Tibial nerve (tissue), 4 donors: ENCODE measurements around the gene ISM1. TPM values are rescaled to one million over a fixed set of nuclear protein-coding genes. Genes with fewer than 3 reads are reported as not detected.

Source experiments
- DNase-seq, 2 donors: peaks; one replicate each; pipeline ENCODE4 v3.0.0-alpha.2; 2019; ENCODE audit warnings: low spot score in 2 of 2
- H3K27ac ChIP-seq, 4 donors: fragments of 200-600 bp; sonication (generic) in 3 of 4; one replicate each; pipeline ENCODE4 v1.5.1; 2017 to 2019; ENCODE audit warnings: mild to moderate bottlenecking in 1 of 4
- H3K27me3 ChIP-seq, 2 donors: fragments of 200-600 bp; sonication (generic) in 1 of 2; one replicate each; pipeline versions ENCODE4 v1.5.1 to v1.6.0; 2017 to 2019
- H3K36me3 ChIP-seq, 3 donors: fragments of 200-600 bp; sonication (generic); one replicate each; pipeline ENCODE4 v1.5.1; 2018 to 2019
- H3K4me1 ChIP-seq, 4 donors: fragments of 200-600 bp; sonication (generic) in 3 of 4; one replicate each; pipeline ENCODE4 v1.5.1; 2017 to 2019
- H3K4me3 ChIP-seq, 4 donors: fragments of 200-600 bp; sonication (generic) in 3 of 4; one replicate each; pipeline ENCODE4 v1.5.1; 2017 to 2019; ENCODE audit warnings: mild to moderate bottlenecking in 1 of 4, moderate library complexity in 1 of 4
- H3K9me3 ChIP-seq, 4 donors: fragments of 200-600 bp; sonication (generic) in 3 of 4; one replicate each; pipeline ENCODE4 v1.5.1; 2017 to 2019
- CTCF ChIP-seq, 5 experiments: fragments of 200-600 bp in 3 of 5; fragments of 450-650 bp in 2 of 5; sonication (generic) in 3 of 5; IDR thresholded peaks; one replicate each; pipeline ENCODE4 v1.5.1; 2016 to 2019; ENCODE audit warnings: antibody characterized with exemption in 5 of 5, mild to moderate bottlenecking in 3 of 5, moderate library complexity in 2 of 5
- EP300 ChIP-seq, 2 donors: sonication (generic); formaldehyde crosslinking; IDR thresholded peaks; one replicate each; pipeline ENCODE4 v1.6.1; 2017; ENCODE audit warnings: antibody characterized with exemption in 2 of 2, mild to moderate bottlenecking in 1 of 2
- POLR2A ChIP-seq, 2 donors: fragments of 450-650 bp; IDR thresholded peaks; one replicate each; pipeline ENCODE4 v1.6.1; 2017; ENCODE audit warnings: antibody characterized with exemption in 2 of 2, mild to moderate bottlenecking in 2 of 2, moderate library complexity in 2 of 2
- WGBS, 2 donors: methylation state at CpG; one replicate each; pipeline ENCODE4 v1.1.5; 2018; 5-methylcytosine and 5-hydroxymethylcytosine counted together
- total RNA-seq, 4 donors: library from RNA; depleted of rRNA; stranded (reverse); fragments of >200 nt; gene quantifications; one replicate each; pipeline ENCODE4 v1.1.0, GENCODE V29; 2016

ISM1 gene
- total RNA-seq, 4 donors from 2014 or later: 19.3 to 47.3 (median 24.7) TPM

- DNase-seq: no peak
- no peak overlapping the region for H3K27ac ChIP-seq
Observed at GRCh38 chr20:13249118-13249797, 28.2 kb downstream of the ISM1 start.

GRCh38 chr20:13249798-13250170 lies 28.7 kb downstream of the ISM1 start:
- H3K27me3 ChIP-seq: no peaks in the 10 kb centered on the region
- H3K36me3 ChIP-seq: no peaks in the 10 kb centered on the region
- TF ChIP-seq POLR2A (IDR thresholded peaks at IDR 0.05): no peak
- no peak for TF ChIP-seq EP300 (IDR thresholded peaks at IDR 0.05)
- TF ChIP-seq CTCF (IDR thresholded peaks at IDR 0.05): no peak
- H3K4me1 ChIP-seq: no peaks in the 10 kb centered on the region
- H3K9me3 ChIP-seq: no peaks in the 10 kb centered on the region
- no peak overlapping the region for H3K4me3 ChIP-seq
- WGBS, 2 donors: 64 to 77% methylated on average over 4 of the region's 4 CpGs
- H3K27ac ChIP-seq: no peak overlapping the region
- no peak for DNase-seq

More at GRCh38 chr20:13249118-13249797, 28.2 kb downstream of the ISM1 start:
- no peak for TF ChIP-seq CTCF (IDR thresholded peaks at IDR 0.05)
- no peak for TF ChIP-seq EP300 (IDR thresholded peaks at IDR 0.05)
- TF ChIP-seq POLR2A (IDR thresholded peaks at IDR 0.05): no peak
- no peak overlapping the region for H3K4me3 ChIP-seq
- H3K36me3 ChIP-seq: no peaks in the 10 kb centered on the region
- H3K4me1 ChIP-seq: no peaks in the 10 kb centered on the region
- H3K9me3 ChIP-seq: no peaks in the 10 kb centered on the region
- WGBS, 2 donors: 78 to 80% methylated on average over 13 of the region's 13 CpGs
- no peaks in the 10 kb centered on the region for H3K27me3 ChIP-seq

- no peak overlapping the region for H3K4me3 ChIP-seq
- no peak overlapping the region for H3K27ac ChIP-seq
- DNase-seq: no peak
- H3K4me1 ChIP-seq: no peaks in the 10 kb centered on the region
- TF ChIP-seq CTCF (IDR thresholded peaks at IDR 0.05) (no peak), EP300 (IDR thresholded peaks at IDR 0.05) (no peak)
- no peaks in the 10 kb centered on the region for H3K27me3 ChIP-seq
- no peaks in the 10 kb centered on the region for H3K9me3 ChIP-seq
- no peaks in the 10 kb centered on the region for H3K36me3 ChIP-seq
- 87 to 90% methylated on average over 6 of the region's 6 CpGs for WGBS, 2 donors
Observed at GRCh38 chr20:13250251-13250650, 29.2 kb downstream of the ISM1 start.

GRCh38 chr20:13251106-13251903 lies 30.2 kb downstream of the ISM1 start:
- no peak for TF ChIP-seq POLR2A (IDR thresholded peaks at IDR 0.05)
- TF ChIP-seq EP300 (IDR thresholded peaks at IDR 0.05): peak in 1 of 2 donors; percentile 27
- no peak overlapping the region for H3K27ac ChIP-seq

GRCh38 chr20:13251904-13252297 lies 30.8 kb downstream of the ISM1 start:
- Histone ChIP-seq H3K9me3 (no peaks in the 10 kb centered on the region), H3K27me3 (no peaks in the 10 kb centered on the region), H3K4me3 (no peak overlapping the region), H3K36me3 (no peaks in the 10 kb centered on the region), H3K27ac (no peak overlapping the region), H3K4me1 (no peaks in the 10 kb centered on the region)
- WGBS, 2 donors: 57 to 65% methylated on average over 2 of the region's 2 CpGs
- DNase-seq: no peak
- TF ChIP-seq POLR2A (IDR thresholded peaks at IDR 0.05) (no peak), CTCF (IDR thresholded peaks at IDR 0.05) (no peak), EP300 (IDR thresholded peaks at IDR 0.05) (no peak)

More at GRCh38 chr20:13251106-13251903, 30.2 kb downstream of the ISM1 start:
- no peaks in the 10 kb centered on the region for H3K36me3 ChIP-seq
- H3K4me3 ChIP-seq: no peak overlapping the region
- DNase-seq: no peak
- no peaks in the 10 kb centered on the region for H3K9me3 ChIP-seq
- H3K4me1 ChIP-seq: no peaks in the 10 kb centered on the region
- WGBS, 2 donors: 59 to 75% methylated on average over 8 of the region's 8 CpGs
- no peaks in the 10 kb centered on the region for H3K27me3 ChIP-seq
